WTC11 (cell line): ENCODE results near the gene ARID3B. TPM values are rescaled to one million over a fixed set of nuclear protein-coding genes. Genes with fewer than 3 reads are reported as not detected.

Experiments
- ATAC-seq: fragments of 200-7000 bp; cut with Tn5 transposase; 2 replicates; pipeline ENCODE4 v1.10.0; 2021; ENCODE audit warnings: mild to moderate bottlenecking, moderate library complexity
- CTCF ChIA-PET: fragments of 300-600 bp; sonication (Branson Sonifier 250); formaldehyde crosslinking; loops from one replicate; lab custom pipeline; 2021; ENCODE audit warnings: antibody characterized with exemption; lab: Charles Lee
- POLR2A ChIA-PET: fragments of 350-600 bp; sonication (Branson Sonifier 250); formaldehyde crosslinking; loops from one replicate; lab custom pipeline; 2021; ENCODE audit warnings: antibody characterized with exemption; lab: Charles Lee
- DNase-seq: peaks from one replicate; pipeline ENCODE4 v3.0.0; 2021; ENCODE audit warnings: low spot score
- H3K27ac Mint-ChIP-seq: 2 replicates; pipeline ENCODE4 v1.8.0; 2021; ENCODE audit warnings: mixed read lengths
- H3K27me3 Mint-ChIP-seq: 2 replicates; pipeline ENCODE4 v1.8.0; 2021; ENCODE audit warnings: low read depth, mild to moderate bottlenecking, moderate library complexity, mixed read lengths
- H3K36me3 Mint-ChIP-seq: 2 replicates; pipeline ENCODE4 v1.8.0; 2021; ENCODE audit warnings: mixed read lengths
- H3K4me1 Mint-ChIP-seq: 2 replicates; pipeline ENCODE4 v1.8.0; 2022; ENCODE audit warnings: mixed read lengths
- H3K4me3 Mint-ChIP-seq: 2 replicates; pipeline ENCODE4 v1.8.0; 2021; ENCODE audit warnings: mild to moderate bottlenecking, moderate library complexity, mixed read lengths
- H3K9me3 Mint-ChIP-seq: 2 replicates; pipeline ENCODE4 v1.8.0; 2021; ENCODE audit warnings: mixed read lengths
- AR ChIP-seq: fragments of 250-450 bp; sonication (Bioruptor Pico); IDR thresholded peaks from 2 replicates; pipeline ENCODE4 v1.9.0; 2021; ENCODE audit warnings: mild to moderate bottlenecking
- CTCF ChIP-seq: fragments of 200-600 bp; IDR thresholded peaks from 2 replicates; pipeline ENCODE4 v1.8.0; 2022; ENCODE audit warnings: antibody characterized with exemption
- E2F4 ChIP-seq: sonication (generic); formaldehyde crosslinking; IDR thresholded peaks from 2 replicates; pipeline ENCODE4 v1.8.1; 2022; ENCODE audit warnings: low read depth, mild to moderate bottlenecking, moderate library complexity, missing genetic modification reagents, borderline replicate concordance
- ELF4 ChIP-seq: sonication (generic); formaldehyde crosslinking; IDR thresholded peaks from 2 replicates; pipeline ENCODE4 v1.8.1; 2022; ENCODE audit warnings: low read depth, mild to moderate bottlenecking, moderate library complexity, missing genetic modification reagents
- ESRRA ChIP-seq: sonication (generic); formaldehyde crosslinking; IDR thresholded peaks from 2 replicates; pipeline ENCODE4 v1.8.1; 2022; ENCODE audit warnings: mild to moderate bottlenecking, missing genetic modification reagents, borderline replicate concordance
- FOXP4 ChIP-seq: sonication (generic); formaldehyde crosslinking; IDR thresholded peaks from 2 replicates; pipeline ENCODE4 v1.8.0; 2022; ENCODE audit warnings: mild to moderate bottlenecking, missing genetic modification reagents
- MLX ChIP-seq: sonication (generic); formaldehyde crosslinking; IDR thresholded peaks from 2 replicates; pipeline ENCODE4 v1.8.1; 2023; ENCODE audit warnings: mild to moderate bottlenecking, missing genetic modification reagents, moderate library complexity
- NFYB ChIP-seq: sonication (generic); formaldehyde crosslinking; conservative IDR thresholded peaks from 2 replicates; pipeline ENCODE4 v1.8.0; 2022; ENCODE audit warnings: low read depth, missing genetic modification reagents
- PRDM15 ChIP-seq: sonication (generic); formaldehyde crosslinking; IDR thresholded peaks from 2 replicates; pipeline ENCODE4 v1.8.0; 2022; ENCODE audit warnings: missing genetic modification reagents
- PRRX2 ChIP-seq: fragments of 250-450 bp; sonication (Bioruptor Pico); IDR thresholded peaks from 2 replicates; pipeline ENCODE4 v1.8.0; 2021; ENCODE audit warnings: mild to moderate bottlenecking
- TEAD1 ChIP-seq: sonication (generic); formaldehyde crosslinking; IDR thresholded peaks from 2 replicates; pipeline ENCODE4 v1.8.0; 2022; ENCODE audit warnings: mild to moderate bottlenecking, missing genetic modification reagents
- TEAD4 ChIP-seq: sonication (generic); formaldehyde crosslinking; IDR thresholded peaks from 2 replicates; pipeline ENCODE4 v1.8.0; 2022; ENCODE audit warnings: mild to moderate bottlenecking, missing genetic modification reagents
- TP53 ChIP-seq: sonication (generic); formaldehyde crosslinking; IDR thresholded peaks from 2 replicates; pipeline ENCODE4 v1.8.1; 2023; ENCODE audit warnings: mild to moderate bottlenecking, missing genetic modification reagents
- ZBTB21 ChIP-seq: sonication (generic); formaldehyde crosslinking; IDR thresholded peaks from 2 replicates; pipeline ENCODE4 v1.8.1; 2023; ENCODE audit warnings: mild to moderate bottlenecking, missing genetic modification reagents, borderline replicate concordance
- ZNF121 ChIP-seq: sonication (generic); formaldehyde crosslinking; IDR thresholded peaks from 2 replicates; pipeline ENCODE4 v1.8.0; 2023; ENCODE audit warnings: missing genetic modification reagents
- ZNF281 ChIP-seq: sonication (generic); formaldehyde crosslinking; IDR thresholded peaks from 2 replicates; pipeline ENCODE4 v1.8.0; 2023; ENCODE audit warnings: mild to moderate bottlenecking, missing genetic modification reagents
- total RNA-seq: library from RNA; stranded (reverse); gene quantifications from 3 replicates; pipeline ENCODE4 v1.2.3, GENCODE V29; 2021

ARID3B gene
- total RNA-seq, 1 experiment from 2014 or later: 133 TPM

GRCh38 chr15:74603026-74603788 is 62.2 kb downstream of the ARID3B start:
- Mint-ChIP-seq H3K9me3 (no peaks in the 10 kb centered on the region), H3K4me3 (no peak overlapping the region), H3K27me3 (peaks cover 19% of the 10 kb centered on the region), H3K36me3 (no peaks in the 10 kb centered on the region), H3K4me1 (peaks cover 8% of the 10 kb centered on the region), H3K27ac (0 out of 2 replicates have a peak overlapping the region, but pooled peaks have one; percentile 41)
- ATAC-seq (no peak), DNase-seq (no peak)
- ChIA-PET CTCF (interaction anchor here (1.3 to 2.9 kb wide), 4 partner anchors 10 to 229 kb away, joined by 3 to 11 read pairs (median 5); no protein-coding TSS in a partner anchor), POLR2A (interaction anchor here (0.6 kb wide), 1 partner anchor 210 kb away, joined by 3 read pairs; no protein-coding TSS in a partner anchor)
- TF ChIP-seq E2F4 (CRISPR knock-in tag): no peak
- no peak for TF ChIP-seq TEAD1 (CRISPR knock-in tag)
- no peak for TF ChIP-seq ZNF281 (CRISPR knock-in tag)
- no peak for TF ChIP-seq ZNF121 (CRISPR knock-in tag)
- TF ChIP-seq ZBTB21 (CRISPR knock-in tag): no peak
- TF ChIP-seq MLX: no peak
- TF ChIP-seq PRRX2 (CRISPR knock-in tag): no peak
- TF ChIP-seq CTCF: no peak
- no peak for TF ChIP-seq AR (CRISPR knock-in tag)

- ChIA-PET CTCF (interaction anchor here (1.3 to 2.9 kb wide), 3 partner anchors 17 to 230 kb away, joined by 3 to 11 read pairs (median 5); no protein-coding TSS in a partner anchor), POLR2A (no interaction called here)
- H3K4me3 Mint-ChIP-seq: no peak overlapping the region
- DNase-seq (no peak), ATAC-seq (no peak)
- H3K9me3 Mint-ChIP-seq: no peaks in the 10 kb centered on the region
- H3K27ac Mint-ChIP-seq: no peak overlapping the region
- 0 out of 2 replicates have a peak, but pooled peaks cover 2% of the 10 kb centered on the region for H3K4me1 Mint-ChIP-seq
- H3K27me3 Mint-ChIP-seq: peaks cover 23% of the 10 kb centered on the region
- no peaks in the 10 kb centered on the region for H3K36me3 Mint-ChIP-seq
- TF ChIP-seq ESRRA (CRISPR knock-in tag) (no peak), PRDM15 (CRISPR knock-in tag) (no peak), TP53 (CRISPR knock-in tag) (no peak), FOXP4 (no peak), NFYB (CRISPR knock-in tag) (no peak), ELF4 (CRISPR knock-in tag) (no peak), TEAD4 (CRISPR knock-in tag) (no peak)
These were observed 63.0 kb downstream of the ARID3B start for GRCh38 chr15:74603789-74604705.
